DND-41 (cell line): Measurements from ENCODE around the gene SPINK9.

Source experiments
- ATAC-seq: fragments of 200-7000 bp; cut with Tn5 transposase; 3 replicates; pipeline ENCODE4 v1.9.1; 2021; ENCODE audit warnings: low read depth; ENCODE audit not compliant: insufficient read depth
- DNase-seq: peaks from one replicate; pipeline ENCODE4 v3.0.0-alpha.2; 2020
- H2AFZ ChIP-seq: 2 replicates; pipeline ENCODE4 v1.6.0; 2012; ENCODE audit warnings: low read depth, low read length
- H3K27ac ChIP-seq: 2 replicates; pipeline ENCODE4 v1.5.1; 2012; ENCODE audit warnings: low read length, inconsistent platforms
- H3K27me3 ChIP-seq: fragments of 200-600 bp; sonication (generic); 2 replicates; pipeline ENCODE4 v1.6.0; 2012; ENCODE audit warnings: low read length, mild to moderate bottlenecking, inconsistent platforms; ENCODE audit not compliant: insufficient read depth, poor library complexity
- H3K36me3 ChIP-seq: 2 replicates; pipeline ENCODE4 v1.5.1; 2012; ENCODE audit warnings: low read length, inconsistent platforms; ENCODE audit not compliant: insufficient read depth
- H3K4me1 ChIP-seq: 2 replicates; pipeline ENCODE4 v1.5.1; 2012; ENCODE audit warnings: mild to moderate bottlenecking, low read length; ENCODE audit not compliant: insufficient read depth
- H3K4me2 ChIP-seq: 2 replicates; pipeline ENCODE4 v1.6.0; 2012; ENCODE audit warnings: mild to moderate bottlenecking, moderate library complexity, low read length, inconsistent platforms; ENCODE audit not compliant: insufficient read depth
- H3K4me3 ChIP-seq, 2 experiments: fragments of 200-600 bp in 1 of 2; shearing (Covaris generic) in 1 of 2; 2 replicates each; pipeline ENCODE4 v1.5.1; 2012 to 2016; ENCODE audit warnings: inconsistent platforms in 2 of 2, low read length in 2 of 2, mild to moderate bottlenecking in 2 of 2, low read depth in 1 of 2, moderate library complexity in 1 of 2
- H3K79me2 ChIP-seq: 2 replicates; pipeline ENCODE4 v1.6.0; 2012; ENCODE audit warnings: low read length, inconsistent platforms; ENCODE audit not compliant: insufficient read depth
- H3K9ac ChIP-seq: 2 replicates; pipeline ENCODE4 v1.6.0; 2012; ENCODE audit warnings: low read depth, mild to moderate bottlenecking, inconsistent platforms, low read length, moderate library complexity
- H3K9me3 ChIP-seq: 2 replicates; pipeline ENCODE4 v1.5.1; 2012; ENCODE audit warnings: low read length, moderate library complexity, mild to moderate bottlenecking, inconsistent platforms; ENCODE audit not compliant: insufficient read depth, severe bottlenecking
- H4K20me1 ChIP-seq: 2 replicates; pipeline ENCODE4 v1.6.0; 2012; ENCODE audit warnings: low read length; ENCODE audit not compliant: insufficient read depth
- EZH2 ChIP-seq: IDR thresholded peaks from 3 replicates; pipeline ENCODE4 v1.6.1; 2012; ENCODE audit warnings: borderline replicate concordance, low read depth, mild to moderate bottlenecking, moderate library complexity, low read length, inconsistent platforms; ENCODE audit not compliant: severe bottlenecking
- TF ChIP-seq, protein P1 (sequence below): IDR thresholded peaks from 2 replicates; pipeline ENCODE4 v1.5.1; 2012; ENCODE audit warnings: borderline replicate concordance, low read length, moderate library complexity, mild to moderate bottlenecking; ENCODE audit not compliant: poor library complexity, severe bottlenecking; ENCODE audit errors: extremely low read depth

Gene SPINK9

GRCh38 chr5:148343046-148343407 is 7.7 kb downstream of the SPINK9 start:
- TF ChIP-seq EZH2, result no peak
- TF ChIP-seq, protein P1, sequence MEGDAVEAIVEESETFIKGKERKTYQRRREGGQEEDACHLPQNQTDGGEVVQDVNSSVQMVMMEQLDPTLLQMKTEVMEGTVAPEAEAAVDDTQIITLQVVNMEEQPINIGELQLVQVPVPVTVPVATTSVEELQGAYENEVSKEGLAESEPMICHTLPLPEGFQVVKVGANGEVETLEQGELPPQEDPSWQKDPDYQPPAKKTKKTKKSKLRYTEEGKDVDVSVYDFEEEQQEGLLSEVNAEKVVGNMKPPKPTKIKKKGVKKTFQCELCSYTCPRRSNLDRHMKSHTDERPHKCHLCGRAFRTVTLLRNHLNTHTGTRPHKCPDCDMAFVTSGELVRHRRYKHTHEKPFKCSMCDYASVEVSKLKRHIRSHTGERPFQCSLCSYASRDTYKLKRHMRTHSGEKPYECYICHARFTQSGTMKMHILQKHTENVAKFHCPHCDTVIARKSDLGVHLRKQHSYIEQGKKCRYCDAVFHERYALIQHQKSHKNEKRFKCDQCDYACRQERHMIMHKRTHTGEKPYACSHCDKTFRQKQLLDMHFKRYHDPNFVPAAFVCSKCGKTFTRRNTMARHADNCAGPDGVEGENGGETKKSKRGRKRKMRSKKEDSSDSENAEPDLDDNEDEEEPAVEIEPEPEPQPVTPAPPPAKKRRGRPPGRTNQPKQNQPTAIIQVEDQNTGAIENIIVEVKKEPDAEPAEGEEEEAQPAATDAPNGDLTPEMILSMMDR, result no peak
- Histone ChIP-seq H3K4me3 (no peak overlapping the region), H3K27ac (no peak overlapping the region), H3K9me3 (no peaks in the 10 kb centered on the region), H3K36me3 (no peaks in the 10 kb centered on the region), H4K20me1 (no peaks in the 10 kb centered on the region), H3K4me1 (no peaks in the 10 kb centered on the region), H3K79me2 (no peaks in the 10 kb centered on the region), H2AFZ (no peak overlapping the region), H3K9ac (no peak overlapping the region), H3K27me3 (no peaks in the 10 kb centered on the region), H3K4me2 (no peak overlapping the region)
- ATAC-seq (no peak), DNase-seq (no peak)

GRCh38 chr5:148343603-148344487 is 8.5 kb downstream of the SPINK9 start:
- Histone ChIP-seq H3K79me2 (no peaks in the 10 kb centered on the region), H3K27me3 (no peaks in the 10 kb centered on the region), H3K27ac (no peak overlapping the region), H3K4me1 (no peaks in the 10 kb centered on the region), H3K4me3 (no peak overlapping the region), H4K20me1 (no peaks in the 10 kb centered on the region), H3K9ac (no peak overlapping the region), H3K4me2 (no peak overlapping the region), H2AFZ (no peak overlapping the region), H3K36me3 (no peaks in the 10 kb centered on the region), H3K9me3 (no peaks in the 10 kb centered on the region)
- TF ChIP-seq, protein P1, result no peak
- no peak for TF ChIP-seq EZH2
- DNase-seq (no peak), ATAC-seq (no peak)

- no peaks in the 10 kb centered on the region for H3K27me3 ChIP-seq
- H3K27ac ChIP-seq, result no peak overlapping the region
- H3K4me3 ChIP-seq, result no peak overlapping the region
- TF ChIP-seq, protein P1, result no peak
- no peak for TF ChIP-seq EZH2
- no peak overlapping the region for H3K4me2 ChIP-seq
- H3K4me1 ChIP-seq, result no peaks in the 10 kb centered on the region
- H3K9ac ChIP-seq, result no peak overlapping the region
- H3K9me3 ChIP-seq, result no peaks in the 10 kb centered on the region
- H3K79me2 ChIP-seq, result no peaks in the 10 kb centered on the region
- H4K20me1 ChIP-seq, result no peaks in the 10 kb centered on the region
- no peak for ATAC-seq
- H2AFZ ChIP-seq, result no peak overlapping the region
- no peaks in the 10 kb centered on the region for H3K36me3 ChIP-seq
- no peak for DNase-seq
Measured at GRCh38 chr5:148347706-148348105, 12.3 kb downstream of the SPINK9 start.
